Measurements from ENCODE around the gene ADIRF. TPM values are rescaled to one million over a fixed set of nuclear protein-coding genes. Genes with fewer than 3 reads are reported as not detected.
"Not testable (repeated sequence)": the region's sequence is repeated elsewhere in the genome, so short reads cannot be mapped to it uniquely, and the experiment has no call there.

ADIRF gene
- polyA plus RNA-seq, 1 donor (not counting 4 experiments of a cell fraction or from before 2014, with no cell fraction given), result 157 TPM

GRCh38 chr10:86932674-86933073 lies 35.6 kb upstream of the ADIRF start:
- Histone ChIP-seq H3K4me1 (ENCODE audit: control insufficient read depth, extremely low read depth, insufficient read depth, low read length) (no peaks in the 10 kb centered on the region), H4K20me1 (ENCODE audit: control insufficient read depth, extremely low read depth, insufficient read depth, low read length) (no peaks in the 10 kb centered on the region), H3K9me3 (ENCODE audit: control insufficient read depth, low read depth, low read length) (no peaks in the 10 kb centered on the region), H3K27ac (ENCODE audit: control insufficient read depth, insufficient read depth, low read length) (no peak overlapping the region), H3K9me1 (ENCODE audit: control insufficient read depth, extremely low read depth, insufficient read depth, low read length) (no peaks in the 10 kb centered on the region), H3K4me3 (ENCODE audit: control insufficient read depth in 2 of 3, extremely low read depth in 1 of 3, insufficient read depth in 2 of 3, low read depth in 1 of 3, low read length in 3 of 3) (no peak overlapping the region), H3K36me3 (ENCODE audit: control insufficient read depth in 2 of 2, extremely low read depth in 1 of 2, insufficient read depth in 2 of 2, low read length in 2 of 2) (peaks cover 5 to 7% of the 10 kb centered on the region in 2 experiments), H3K9ac (ENCODE audit: control insufficient read depth, extremely low read depth, insufficient read depth, low read length) (no peak overlapping the region), H2AFZ (ENCODE audit: control insufficient read depth, low read length) (no peak overlapping the region), H3K27me3 (ENCODE audit: control insufficient read depth, extremely low read depth, insufficient read depth, low read length) (no peaks in the 10 kb centered on the region), H3K79me2 (ENCODE audit: control insufficient read depth, insufficient read depth, low read length) (no peaks in the 10 kb centered on the region), H3K4me2 (ENCODE audit: control insufficient read depth, extremely low read depth, insufficient read depth, low read depth, low read length) (no peak overlapping the region)
- no peak for FAIRE-seq
- dilution Hi-C loops (cut with MboI; ENCODE audit: extremely low pct_ligation_motif_present, low sequenced_read_pairs), result no loop called here
- TF ChIP-seq EZH2 (IDR thresholded peaks at IDR 0.05; ENCODE audit: low read length), result no peak
- no peak for TF ChIP-seq CTCF (optimal IDR thresholded peaks at IDR 0.05 in 1 of 3, IDR thresholded peaks at IDR 0.05 in 1 of 3, conservative IDR thresholded peaks at IDR 0.05 in 1 of 3; ENCODE audit: extremely low read depth in 1 of 3, insufficient read depth in 2 of 3, low read length in 3 of 3)
- DNase-seq (ENCODE audit: low read depth, low spot score), result no peak

GRCh38 chr10:86934162-86934711 lies 34.0 kb upstream of the ADIRF start:
- H4K20me1 ChIP-seq (ENCODE audit: control insufficient read depth, extremely low read depth, insufficient read depth, low read length); H3K27ac ChIP-seq (ENCODE audit: control insufficient read depth, insufficient read depth, low read length); H3K27me3 ChIP-seq (ENCODE audit: control insufficient read depth, extremely low read depth, insufficient read depth, low read length); H3K9me3 ChIP-seq (ENCODE audit: control insufficient read depth, low read depth, low read length); H3K79me2 ChIP-seq (ENCODE audit: control insufficient read depth, insufficient read depth, low read length); H2AFZ ChIP-seq (ENCODE audit: control insufficient read depth, low read length); DNase-seq (ENCODE audit: low read depth, low spot score); FAIRE-seq; H3K36me3 ChIP-seq (ENCODE audit: control insufficient read depth in 2 of 2, extremely low read depth in 1 of 2, insufficient read depth in 2 of 2, low read length in 2 of 2); dilution Hi-C loops (cut with MboI; ENCODE audit: extremely low pct_ligation_motif_present, low sequenced_read_pairs); H3K9ac ChIP-seq (ENCODE audit: control insufficient read depth, extremely low read depth, insufficient read depth, low read length); H3K4me2 ChIP-seq (ENCODE audit: control insufficient read depth, extremely low read depth, insufficient read depth, low read depth, low read length); H3K4me1 ChIP-seq (ENCODE audit: control insufficient read depth, extremely low read depth, insufficient read depth, low read length); H3K9me1 ChIP-seq (ENCODE audit: control insufficient read depth, extremely low read depth, insufficient read depth, low read length); H3K4me3 ChIP-seq (ENCODE audit: control insufficient read depth in 2 of 3, extremely low read depth in 1 of 3, insufficient read depth in 2 of 3, low read depth in 1 of 3, low read length in 3 of 3): not testable (repeated sequence)
